Measurements from ENCODE around the gene PGAP2.

- TF ChIP-seq CTCF (IDR thresholded peaks at IDR 0.05; ENCODE audit: low read depth, low read length, missing input control) (no peak), TAF1 (conservative IDR thresholded peaks at IDR 0.05) (no peak), YY1 (IDR thresholded peaks at IDR 0.05) (no peak), RAD21 (IDR thresholded peaks at IDR 0.05) (no peak), HNF4A (conservative IDR thresholded peaks at IDR 0.05) (no peak), REST (IDR thresholded peaks at IDR 0.05) (no peak), GABPA (IDR thresholded peaks at IDR 0.05 in 1 of 2, conservative IDR thresholded peaks at IDR 0.05 in 1 of 2) (no peak), MAX (IDR thresholded peaks at IDR 0.05) (no peak), EGR1 (IDR thresholded peaks at IDR 0.05; ENCODE audit: low read depth in 2 of 2) (no peak), JUND (IDR thresholded peaks at IDR 0.05) (no peak), HNF4G (IDR thresholded peaks at IDR 0.05) (no peak)
Observed at GRCh38 chr11:3830730-3831129, 22.4 kb downstream of the PGAP2 start.

All from liver (tissue), 3 donors.